ENCODE results near the gene MTA3.

GRCh38 chr2:42636934-42637333 is 68.5 kb downstream of the MTA3 start:
- TF ChIP-seq CTCF (IDR thresholded peaks at IDR 0.05) = no peak
- TF ChIP-seq POLR2A (IDR thresholded peaks at IDR 0.05) = no peak
